Measurements from ENCODE around the gene TRIM14.

The TRIM14 gene

GRCh38 chr9:98142925-98143481 is 24.0 kb upstream of the TRIM14 start:
- no peak; the same call in 2 of the 3 replicates for ATAC-seq

GRCh38 chr9:98142182-98142907 is 23.3 kb upstream of the TRIM14 start:
- no peak for TF ChIP-seq ARNTL (CRISPR knock-in tag; IDR thresholded peaks at IDR 0.05; ENCODE audit: borderline replicate concordance, low read depth)
- no peak for TF ChIP-seq ESRRG (CRISPR knock-in tag; IDR thresholded peaks at IDR 0.05)
- no peak for TF ChIP-seq ZFP30 (CRISPR knock-in tag; IDR thresholded peaks at IDR 0.05)
- no peak for TF ChIP-seq BACH2 (CRISPR knock-in tag; IDR thresholded peaks at IDR 0.05; ENCODE audit: borderline replicate concordance)
- TF ChIP-seq ISL1 (CRISPR knock-in tag; IDR thresholded peaks at IDR 0.05) = no peak

More at GRCh38 chr9:98142925-98143481, 24.0 kb upstream of the TRIM14 start:
- no peak for TF ChIP-seq BACH2 (CRISPR knock-in tag; IDR thresholded peaks at IDR 0.05; ENCODE audit: borderline replicate concordance)
- TF ChIP-seq CREB5 (CRISPR knock-in tag; IDR thresholded peaks at IDR 0.05; ENCODE audit: low read depth) = no peak
- no peak for TF ChIP-seq ISL1 (CRISPR knock-in tag; IDR thresholded peaks at IDR 0.05)
- no peak for TF ChIP-seq ZNF70 (CRISPR knock-in tag; IDR thresholded peaks at IDR 0.05)
- TF ChIP-seq RARB (CRISPR knock-in tag; IDR thresholded peaks at IDR 0.05) = no peak
- no peak for TF ChIP-seq PPARA (CRISPR knock-in tag; IDR thresholded peaks at IDR 0.05; ENCODE audit: borderline replicate concordance)
- TF ChIP-seq ARNTL (CRISPR knock-in tag; IDR thresholded peaks at IDR 0.05; ENCODE audit: borderline replicate concordance, low read depth) = no peak
- TF ChIP-seq TOX (CRISPR knock-in tag; IDR thresholded peaks at IDR 0.05; ENCODE audit: borderline replicate concordance) = no peak
- TF ChIP-seq CSDC2 (CRISPR knock-in tag; IDR thresholded peaks at IDR 0.05) = no peak
- TF ChIP-seq SNAI2 (CRISPR knock-in tag; IDR thresholded peaks at IDR 0.05) = no peak
- no peak for TF ChIP-seq ZFP3 (CRISPR knock-in tag; IDR thresholded peaks at IDR 0.05)
- no peak for TF ChIP-seq TCF4 (CRISPR knock-in tag; IDR thresholded peaks at IDR 0.05; ENCODE audit: borderline replicate concordance)
- TF ChIP-seq CSRNP3 (CRISPR knock-in tag; IDR thresholded peaks at IDR 0.05) = no peak
- TF ChIP-seq ZFP30 (CRISPR knock-in tag; IDR thresholded peaks at IDR 0.05) = no peak
- TF ChIP-seq TSHZ2 (CRISPR knock-in tag; IDR thresholded peaks at IDR 0.05) = no peak

GRCh38 chr9:98140503-98140902 is 21.5 kb upstream of the TRIM14 start:
- TF ChIP-seq BACH2 (CRISPR knock-in tag; IDR thresholded peaks at IDR 0.05; ENCODE audit: borderline replicate concordance) (no peak), ZC3H10 (CRISPR knock-in tag; IDR thresholded peaks at IDR 0.05) (no peak), ZFP3 (CRISPR knock-in tag; IDR thresholded peaks at IDR 0.05) (no peak), RARB (CRISPR knock-in tag; IDR thresholded peaks at IDR 0.05) (no peak), ARNTL (CRISPR knock-in tag; IDR thresholded peaks at IDR 0.05; ENCODE audit: borderline replicate concordance, low read depth) (no peak), POU6F1 (CRISPR knock-in tag; IDR thresholded peaks at IDR 0.05; ENCODE audit: borderline replicate concordance, low read depth) (no peak), PPARA (CRISPR knock-in tag; IDR thresholded peaks at IDR 0.05; ENCODE audit: borderline replicate concordance) (no peak), TOX (CRISPR knock-in tag; IDR thresholded peaks at IDR 0.05; ENCODE audit: borderline replicate concordance) (no peak), ZNF70 (CRISPR knock-in tag; IDR thresholded peaks at IDR 0.05) (no peak), ZFP30 (CRISPR knock-in tag; IDR thresholded peaks at IDR 0.05) (no peak), PATZ1 (CRISPR knock-in tag; IDR thresholded peaks at IDR 0.05; ENCODE audit: borderline replicate concordance) (no peak), TCF4 (CRISPR knock-in tag; IDR thresholded peaks at IDR 0.05; ENCODE audit: borderline replicate concordance) (no peak), SNAI2 (CRISPR knock-in tag; IDR thresholded peaks at IDR 0.05) (no peak)
- no peak for ATAC-seq

More at GRCh38 chr9:98142182-98142907, 23.3 kb upstream of the TRIM14 start:
- ATAC-seq = no peak; the same call in 2 of the 3 replicates
